ENCODE measurements around the gene SIPA1L3. TPM values are rescaled to one million over a fixed set of nuclear protein-coding genes. Genes with fewer than 3 reads are reported as not detected.

SIPA1L3 gene
- total and polyA plus RNA-seq, 11 donors = 4.7 to 22.9 (median 8.8) TPM

- 24 to 41% (median 34%) methylated on average over 20 to 21 of the region's 21 CpGs for WGBS, 4 donors
- peak overlapping the region; percentile 6 to 91 (median 68) for H3K4me3 ChIP-seq
- H3K9me3 ChIP-seq = no peaks in the 10 kb centered on the region
- intact Hi-C loops (cut with DNase I) = no loop called here
- ATAC-seq (peak; percentile 18 to 60 (median 39)), DNase-seq (peak; percentile 67 to 87 (median 74))
- no peaks in the 10 kb centered on the region for H3K36me3 ChIP-seq
- peak overlapping the region; percentile 74 to 100 (median 94) for H3K27ac ChIP-seq
- peaks cover 0 to 16% (median 0%) of the 10 kb centered on the region in 9 donors for H3K27me3 ChIP-seq
- peaks cover 0 to 73% (median 29%) of the 10 kb centered on the region in 12 donors for H3K4me1 ChIP-seq
- peak in 1 of 2 donors; percentile 50 for TF ChIP-seq POLR2A (IDR thresholded peaks at IDR 0.05)
- TF ChIP-seq, protein P1, sequence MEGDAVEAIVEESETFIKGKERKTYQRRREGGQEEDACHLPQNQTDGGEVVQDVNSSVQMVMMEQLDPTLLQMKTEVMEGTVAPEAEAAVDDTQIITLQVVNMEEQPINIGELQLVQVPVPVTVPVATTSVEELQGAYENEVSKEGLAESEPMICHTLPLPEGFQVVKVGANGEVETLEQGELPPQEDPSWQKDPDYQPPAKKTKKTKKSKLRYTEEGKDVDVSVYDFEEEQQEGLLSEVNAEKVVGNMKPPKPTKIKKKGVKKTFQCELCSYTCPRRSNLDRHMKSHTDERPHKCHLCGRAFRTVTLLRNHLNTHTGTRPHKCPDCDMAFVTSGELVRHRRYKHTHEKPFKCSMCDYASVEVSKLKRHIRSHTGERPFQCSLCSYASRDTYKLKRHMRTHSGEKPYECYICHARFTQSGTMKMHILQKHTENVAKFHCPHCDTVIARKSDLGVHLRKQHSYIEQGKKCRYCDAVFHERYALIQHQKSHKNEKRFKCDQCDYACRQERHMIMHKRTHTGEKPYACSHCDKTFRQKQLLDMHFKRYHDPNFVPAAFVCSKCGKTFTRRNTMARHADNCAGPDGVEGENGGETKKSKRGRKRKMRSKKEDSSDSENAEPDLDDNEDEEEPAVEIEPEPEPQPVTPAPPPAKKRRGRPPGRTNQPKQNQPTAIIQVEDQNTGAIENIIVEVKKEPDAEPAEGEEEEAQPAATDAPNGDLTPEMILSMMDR (IDR thresholded peaks at IDR 0.05) = no peak
Measured at GRCh38 chr19:38252941-38253691, 346.1 kb downstream of the SIPA1L3 start.

- ATAC-seq = no peak
- DNase-seq = no peak
- no peak for TF ChIP-seq POLR2A (IDR thresholded peaks at IDR 0.05)
- TF ChIP-seq, protein P1 (IDR thresholded peaks at IDR 0.05) = no peak
- Histone ChIP-seq H3K36me3 (no peaks in the 10 kb centered on the region), H3K9me3 (no peaks in the 10 kb centered on the region), H3K27me3 (peaks cover 0 to 16% (median 0%) of the 10 kb centered on the region in 9 donors), H3K27ac (peak overlapping the region; percentile 74 to 100 (median 94)), H3K4me3 (peak overlapping the region in 11 of 12 donors; percentile 6 to 91 (median 70)), H3K4me1 (peaks cover 0 to 70% (median 29%) of the 10 kb centered on the region in 12 donors)
- intact Hi-C loops (cut with DNase I) = no loop called here
- WGBS, 4 donors = 66 to 77% (median 71%) methylated on average over 5 of the region's 5 CpGs
Measured at GRCh38 chr19:38253788-38254187, 346.8 kb downstream of the SIPA1L3 start.

GRCh38 chr19:38255383-38256014, 348.5 kb downstream of the SIPA1L3 start:
- intact Hi-C loops (cut with DNase I) = loop anchor here in 3 of 10 donors (1.0 to 5.0 kb wide), 3 partner anchors 11 to 67 kb away; partner anchors contain the start of genes KCNK6 (in 1 of the 3) and YIF1B (in 1 of the 3)
- peak overlapping the region; percentile 55 to 100 (median 94) for H3K27ac ChIP-seq
- TF ChIP-seq, protein P1 (IDR thresholded peaks at IDR 0.05) = no peak
- no peak for TF ChIP-seq POLR2A (IDR thresholded peaks at IDR 0.05)
- no peaks in the 10 kb centered on the region for H3K36me3 ChIP-seq
- H3K4me1 ChIP-seq = peaks cover 0 to 60% (median 28%) of the 10 kb centered on the region in 12 donors
- no peaks in the 10 kb centered on the region for H3K9me3 ChIP-seq
- ATAC-seq (no peak), DNase-seq (peak in 1 of 5 donors; percentile 35)
- H3K27me3 ChIP-seq = peaks cover 0 to 16% (median 0%) of the 10 kb centered on the region in 9 donors
- H3K4me3 ChIP-seq = peak overlapping the region; percentile 52 to 91 (median 68)
- WGBS, 4 donors = 33 to 48% (median 43%) methylated on average over 15 to 17 of the region's 17 CpGs

Other genes with a start within 250 kb of the SIPA1L3 start
- 1 to 10 TPM; 4.5 to 7.9 (median 6.0) TPM for gene ZNF607, start 187.4 kb upstream of the SIPA1L3 start, total RNA-seq
- 1 to 10 TPM; 1.8 to 3.0 TPM for gene ZNF607, start 187.4 kb upstream of the SIPA1L3 start, polyA plus RNA-seq
- gene ZNF573, start 127.6 kb upstream of the SIPA1L3 start, total RNA-seq = 10 to 100 TPM in 1 of 9 donors, 1 to 10 TPM in 8; 4.0 to 13.1 (median 8.2) TPM
- 1 to 10 TPM; 2.7 to 3.1 TPM for gene ZNF573, start 127.6 kb upstream of the SIPA1L3 start, polyA plus RNA-seq
- gene WDR87, start 614 bp upstream of the SIPA1L3 start, total RNA-seq = not detected
- not detected for gene WDR87, start 614 bp upstream of the SIPA1L3 start, polyA plus RNA-seq

Measured in heart left ventricle (tissue), 16 donors.